Endothelial cell (in vitro differentiated cells): Measurements from ENCODE around the gene TEDDM1. TPM values are rescaled to one million over a fixed set of nuclear protein-coding genes. Genes with fewer than 3 reads are reported as not detected.

Source experiments
- DNase-seq: peaks from one replicate; pipeline ENCODE4 v3.0.0; 2021; ENCODE audit warnings: low spot score
- H3K27ac Mint-ChIP-seq: one replicate; pipeline ENCODE4 v1.8.0; 2021; ENCODE audit warnings: mixed read lengths, inconsistent platforms; ENCODE audit not compliant: unreplicated experiment
- H3K27me3 Mint-ChIP-seq: one replicate; pipeline ENCODE4 v1.8.0; 2021; ENCODE audit warnings: mild to moderate bottlenecking, moderate library complexity, mixed read lengths, inconsistent platforms; ENCODE audit not compliant: unreplicated experiment
- H3K36me3 Mint-ChIP-seq: one replicate; pipeline ENCODE4 v1.8.0; 2021; ENCODE audit warnings: mild to moderate bottlenecking, low read depth, mixed read lengths, inconsistent platforms; ENCODE audit not compliant: unreplicated experiment
- H3K4me1 Mint-ChIP-seq: one replicate; pipeline ENCODE4 v1.8.0; 2021; ENCODE audit warnings: mild to moderate bottlenecking, mixed read lengths, inconsistent platforms; ENCODE audit not compliant: unreplicated experiment
- H3K4me3 Mint-ChIP-seq: one replicate; pipeline ENCODE4 v1.8.0; 2021; ENCODE audit warnings: mild to moderate bottlenecking, mixed read lengths, inconsistent platforms; ENCODE audit not compliant: unreplicated experiment
- H3K9me3 Mint-ChIP-seq: one replicate; pipeline ENCODE4 v1.8.0; 2021; ENCODE audit warnings: mixed read lengths, inconsistent platforms; ENCODE audit not compliant: unreplicated experiment
- total RNA-seq: library from RNA; stranded (reverse); fragmentation: NEBNext Ultra II Directional; extraction: Animal tissue kit (Norgen Biotek cat#: 25700); gene quantifications from one replicate; pipeline ENCODE4 v1.2.1, GENCODE V29; 2021; ENCODE audit not compliant: unreplicated experiment
- TF ChIP-seq, protein P1 (sequence below): fragments of 200-600 bp; sonication (generic); IDR thresholded peaks from one replicate; pipeline ENCODE4 v1.5.0; 2021; ENCODE audit warnings: antibody characterized with exemption; ENCODE audit not compliant: unreplicated experiment

Gene TEDDM1
- total RNA-seq, 1 donor from 2014 or later = not detected

DNA sequence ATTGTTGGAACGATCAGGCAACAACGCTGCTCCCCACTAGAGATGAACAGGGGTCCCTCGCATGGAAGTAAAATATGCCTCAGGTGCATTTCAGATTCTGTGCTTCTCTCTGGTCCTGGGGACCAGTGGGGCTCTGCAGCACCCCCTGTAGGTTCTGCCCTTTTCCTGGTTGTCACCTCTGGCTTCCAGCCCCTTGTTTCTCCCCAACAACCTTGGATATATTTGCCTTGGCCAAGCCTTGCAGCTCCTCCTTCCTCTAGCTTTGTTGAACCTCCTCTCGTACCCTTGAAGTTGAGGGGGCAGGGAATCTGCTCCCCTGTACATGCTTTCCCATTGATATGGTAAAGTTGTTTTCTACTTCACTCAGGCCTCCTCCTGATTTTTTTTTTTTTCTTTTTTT lies 44.0 kb upstream of the TEDDM1 start:
- Mint-ChIP-seq H3K27ac (no peak overlapping the region), H3K4me1 (peaks cover 2% of the 10 kb centered on the region), H3K27me3 (peaks cover 2% of the 10 kb centered on the region), H3K36me3 (no peaks in the 10 kb centered on the region), H3K9me3 (no peaks in the 10 kb centered on the region), H3K4me3 (no peak overlapping the region)
- TF ChIP-seq, protein P1, sequence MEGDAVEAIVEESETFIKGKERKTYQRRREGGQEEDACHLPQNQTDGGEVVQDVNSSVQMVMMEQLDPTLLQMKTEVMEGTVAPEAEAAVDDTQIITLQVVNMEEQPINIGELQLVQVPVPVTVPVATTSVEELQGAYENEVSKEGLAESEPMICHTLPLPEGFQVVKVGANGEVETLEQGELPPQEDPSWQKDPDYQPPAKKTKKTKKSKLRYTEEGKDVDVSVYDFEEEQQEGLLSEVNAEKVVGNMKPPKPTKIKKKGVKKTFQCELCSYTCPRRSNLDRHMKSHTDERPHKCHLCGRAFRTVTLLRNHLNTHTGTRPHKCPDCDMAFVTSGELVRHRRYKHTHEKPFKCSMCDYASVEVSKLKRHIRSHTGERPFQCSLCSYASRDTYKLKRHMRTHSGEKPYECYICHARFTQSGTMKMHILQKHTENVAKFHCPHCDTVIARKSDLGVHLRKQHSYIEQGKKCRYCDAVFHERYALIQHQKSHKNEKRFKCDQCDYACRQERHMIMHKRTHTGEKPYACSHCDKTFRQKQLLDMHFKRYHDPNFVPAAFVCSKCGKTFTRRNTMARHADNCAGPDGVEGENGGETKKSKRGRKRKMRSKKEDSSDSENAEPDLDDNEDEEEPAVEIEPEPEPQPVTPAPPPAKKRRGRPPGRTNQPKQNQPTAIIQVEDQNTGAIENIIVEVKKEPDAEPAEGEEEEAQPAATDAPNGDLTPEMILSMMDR = no peak
- DNase-seq = no peak

DNA sequence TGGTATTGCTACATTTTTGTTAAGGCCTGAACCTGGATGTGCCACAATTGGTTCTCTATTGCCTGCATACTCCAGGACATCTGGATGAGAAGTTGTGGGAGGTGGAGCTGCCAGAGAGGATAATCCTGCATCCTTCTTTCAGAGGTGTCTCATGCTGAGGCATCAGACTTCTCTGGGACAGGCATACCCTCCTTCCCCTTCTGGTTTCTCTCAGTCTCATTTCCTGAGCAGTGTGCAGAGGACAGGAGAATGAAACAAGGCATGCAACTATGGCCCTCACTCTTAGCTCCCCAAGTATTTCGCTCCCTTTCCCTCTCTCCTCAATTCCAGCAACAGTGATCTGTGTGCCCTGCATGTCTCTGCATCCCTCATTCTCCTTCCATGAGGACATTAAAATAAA lies 41.9 kb upstream of the TEDDM1 start:
- DNase-seq = no peak
- Mint-ChIP-seq H3K9me3 (no peaks in the 10 kb centered on the region), H3K36me3 (peaks cover 4% of the 10 kb centered on the region), H3K4me1 (peaks cover 2% of the 10 kb centered on the region), H3K27me3 (peaks cover 5% of the 10 kb centered on the region), H3K27ac (no peak overlapping the region), H3K4me3 (no peak overlapping the region)
- TF ChIP-seq, protein P1 = no peak

DNA sequence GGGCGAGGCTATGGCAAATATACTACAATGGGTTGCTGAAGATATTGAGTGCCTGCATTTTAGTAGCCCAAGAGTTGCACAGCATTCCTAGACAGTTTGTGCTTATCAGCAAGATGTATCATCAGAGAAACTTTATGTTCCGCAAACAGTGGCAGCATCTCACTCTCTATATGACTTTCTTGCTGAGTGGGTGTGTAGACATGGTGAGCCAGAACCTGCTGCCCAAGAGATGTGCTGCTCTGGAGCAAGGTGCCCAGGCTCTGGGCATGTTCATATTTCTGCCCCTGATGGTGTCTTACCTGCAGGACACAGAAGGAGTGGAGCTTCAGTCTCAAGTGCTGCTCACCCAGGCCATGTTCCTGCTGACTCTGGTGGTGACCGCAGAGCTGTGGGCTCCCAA lies 41.3 kb upstream of the TEDDM1 start:
- Mint-ChIP-seq H3K4me3 (no peak overlapping the region), H3K27me3 (peaks cover 5% of the 10 kb centered on the region), H3K9me3 (no peaks in the 10 kb centered on the region), H3K27ac (no peak overlapping the region), H3K36me3 (peaks cover 4% of the 10 kb centered on the region), H3K4me1 (peaks cover 2% of the 10 kb centered on the region)
- TF ChIP-seq, protein P1 = no peak
- no peak for DNase-seq

DNA sequence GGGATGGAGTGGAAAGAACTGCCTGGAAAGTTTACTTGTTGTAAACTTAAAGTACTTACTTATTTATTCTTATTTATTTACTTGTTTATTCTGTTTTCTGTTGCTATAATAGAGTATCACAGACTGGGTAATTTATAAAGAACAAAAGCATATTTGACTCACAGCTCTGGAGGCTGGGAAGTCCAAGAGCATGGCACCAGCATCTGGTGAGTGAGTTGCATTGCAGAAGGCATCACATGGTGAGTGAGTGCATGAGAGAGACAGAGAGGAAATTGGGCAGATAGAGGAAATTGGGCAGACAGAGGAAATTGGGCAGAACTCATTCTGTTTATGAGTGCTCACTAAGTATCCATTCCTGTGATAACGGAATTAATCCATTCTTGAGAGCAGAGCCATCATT lies 37.9 kb upstream of the TEDDM1 start:
- Mint-ChIP-seq H3K4me1 (no peaks in the 10 kb centered on the region), H3K9me3 (no peaks in the 10 kb centered on the region), H3K27ac (no peak overlapping the region), H3K36me3 (peaks cover 4% of the 10 kb centered on the region), H3K27me3 (peaks cover 3% of the 10 kb centered on the region), H3K4me3 (no peak overlapping the region)
- DNase-seq = no peak
- TF ChIP-seq, protein P1 = no peak

DNA sequence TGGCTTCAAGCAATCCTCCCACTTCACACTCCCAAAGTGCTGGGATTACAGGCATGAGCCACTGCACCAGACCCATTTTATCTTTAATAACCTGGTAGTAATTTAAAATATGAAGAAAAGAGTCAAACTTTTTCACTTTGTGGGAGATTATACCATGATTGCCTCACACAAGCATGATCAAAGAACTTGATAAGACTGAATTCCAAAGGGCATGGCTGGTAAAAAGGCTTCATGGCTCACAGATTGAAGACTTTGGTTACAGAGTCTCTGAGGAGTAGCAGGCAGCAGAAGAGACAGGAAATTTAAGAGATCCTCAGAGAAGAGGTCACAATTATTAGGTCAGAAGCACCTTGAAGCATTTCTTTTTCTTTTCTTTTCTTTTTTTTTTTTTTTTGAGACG lies 33.1 kb upstream of the TEDDM1 start:
- Mint-ChIP-seq H3K4me1 (no peaks in the 10 kb centered on the region), H3K27me3 (peaks cover 5% of the 10 kb centered on the region), H3K4me3 (no peak overlapping the region), H3K9me3 (no peaks in the 10 kb centered on the region), H3K36me3 (peaks cover 4% of the 10 kb centered on the region), H3K27ac (no peak overlapping the region)
- no peak for DNase-seq
- TF ChIP-seq, protein P1 = no peak
